Measurements from ENCODE around the gene FGF9.

FGF9 gene

GRCh38 chr13:21670883-21671619, at the start of gene FGF9:
Gene FGF9, plus strand, starts transcription at chr13:21671073. Its CDS starts 840 bp downstream, at chr13:21671913.
- DNase-seq, result peak; percentile 77 to 87

- peak in 1 of 2 donors; percentile 44 for DNase-seq
Measured at GRCh38 chr13:21625366-21625765, 45.5 kb upstream of the FGF9 start.

- DNase-seq, result no peak
Measured at GRCh38 chr13:21632196-21632595, 38.7 kb upstream of the FGF9 start.

GRCh38 chr13:21636656-21637055, 34.2 kb upstream of the FGF9 start:
- no peak for DNase-seq

- DNase-seq, result peak in 1 of 2 donors; percentile 3
Measured at GRCh38 chr13:21637296-21637695, 33.6 kb upstream of the FGF9 start.

- peak; percentile 4 to 61 for DNase-seq
Measured at GRCh38 chr13:21638319-21639282, 32.3 kb upstream of the FGF9 start.

GRCh38 chr13:21639561-21639960, 31.3 kb upstream of the FGF9 start:
- DNase-seq, result no peak

- no peak for DNase-seq
Measured at GRCh38 chr13:21641629-21642028, 29.2 kb upstream of the FGF9 start.

- DNase-seq, result no peak
Measured at GRCh38 chr13:21657538-21657937, 13.3 kb upstream of the FGF9 start.

GRCh38 chr13:21659087-21659486, 11.8 kb upstream of the FGF9 start:
- DNase-seq, result no peak

GRCh38 chr13:21661097-21661909, 9.6 kb upstream of the FGF9 start:
- DNase-seq, result no peak

- no peak for DNase-seq
Measured at GRCh38 chr13:21663197-21663596, 7.7 kb upstream of the FGF9 start.

- DNase-seq, result no peak
Measured at GRCh38 chr13:21668732-21669275, 2.1 kb upstream of the FGF9 start.

- DNase-seq, result peak; percentile 55 to 71
Measured at GRCh38 chr13:21670006-21670882, 629 bp upstream of the FGF9 start.

- DNase-seq, result peak in 1 of 2 donors; percentile 19
Measured at GRCh38 chr13:21671620-21672286, 880 bp downstream of the FGF9 start.

- DNase-seq, result no peak
Measured at GRCh38 chr13:21672287-21672680, 1.4 kb downstream of the FGF9 start.

- no peak for DNase-seq
Measured at GRCh38 chr13:21672796-21673538, 2.1 kb downstream of the FGF9 start.

GRCh38 chr13:21673539-21673788, 2.6 kb downstream of the FGF9 start:
- peak in 1 of 2 donors; percentile 50 for DNase-seq

- DNase-seq, result peak in 1 of 2 donors; percentile 44
Measured at GRCh38 chr13:21673789-21674489, 3.1 kb downstream of the FGF9 start.

GRCh38 chr13:21674490-21675009, 3.7 kb downstream of the FGF9 start:
- peak in 1 of 2 donors; percentile 19 for DNase-seq
